SK-N-SH (cell line): ENCODE measurements around the gene RPS19. TPM values are rescaled to one million over a fixed set of nuclear protein-coding genes. Genes with fewer than 3 reads are reported as not detected.

Source experiments
- CTCF ChIA-PET: fragments of 300-600, 350-600 bp; formaldehyde crosslinking; extraction: SDS; loops from one replicate; lab custom pipeline; 2021; lab: Yijun Ruan, JAX
- POLR2A ChIA-PET: fragments of 350-600 bp; sonication (Branson Sonifier 250); formaldehyde crosslinking; extraction: SDS; loops from one replicate; lab custom pipeline; 2020; ENCODE audit warnings: antibody characterized with exemption, inconsistent platforms; lab: Yijun Ruan, JAX
- DNase-seq: peaks from one replicate; pipeline ENCODE4 v3.0.0; 2012
- H2AFZ ChIP-seq: fragments of 200-600 bp; sonication (generic); 2 replicates; pipeline ENCODE4 v1.8.1; 2016; ENCODE audit warnings: antibody characterized with exemption, mild to moderate bottlenecking, low read depth
- H3F3A ChIP-seq: fragments of 200-600 bp; sonication (generic); replicated peaks from 2 replicates; pipeline ENCODE3; 2016; ENCODE audit warnings: antibody characterized with exemption, mild to moderate bottlenecking; ENCODE audit not compliant: insufficient read depth
- H3K27ac ChIP-seq, 2 experiments: fragments of 200-500 bp in 1 of 2; fragments of 200-600 bp in 1 of 2; sonication (Bioruptor generic) in 1 of 2; sonication (generic), shearing (Covaris generic) in 1 of 2; 2 replicates each; pipeline versions ENCODE4 v1.5.1 to v1.6.1; 2014 to 2016; ENCODE audit warnings: low read depth in 2 of 2, inconsistent platforms in 1 of 2, low read length in 1 of 2, mild to moderate bottlenecking in 1 of 2, mixed read lengths in 1 of 2
- H3K27me3 ChIP-seq: fragments of 200-600 bp; sonication (generic), shearing (Covaris generic); 2 replicates; pipeline ENCODE4 v1.6.1; 2016; ENCODE audit warnings: mixed run types; ENCODE audit not compliant: insufficient read depth
- H3K36me3 ChIP-seq, 2 experiments: fragments of 200-500 bp in 1 of 2; fragments of 200-600 bp in 1 of 2; sonication (Bioruptor generic) in 1 of 2; sonication (generic) in 1 of 2; replicated peaks in 1 of 2; 2 replicates each; pipeline versions ENCODE3 to v1.5.1; 2014 to 2016; ENCODE audit warnings: low read length in 1 of 2, mild to moderate bottlenecking in 1 of 2; ENCODE audit not compliant: insufficient read depth in 2 of 2, control insufficient read depth in 1 of 2
- H3K4me1 ChIP-seq, 2 experiments: fragments of 200-500 bp in 1 of 2; fragments of 200-600 bp in 1 of 2; sonication (Bioruptor generic) in 1 of 2; sonication (generic), shearing (Covaris generic) in 1 of 2; 2 replicates each; pipeline versions ENCODE4 v1.5.1 to v1.6.1; 2014 to 2016; ENCODE audit warnings: low read depth in 1 of 2, low read length in 1 of 2, mixed run types in 1 of 2; ENCODE audit not compliant: insufficient read depth in 2 of 2, control insufficient read depth in 1 of 2
- H3K4me2 ChIP-seq: fragments of 200-600 bp; sonication (generic), shearing (Covaris generic); 2 replicates; pipeline ENCODE4 v1.6.1; 2017; ENCODE audit warnings: mixed run types
- H3K4me3 ChIP-seq, 2 experiments: fragments of 200-500 bp in 1 of 2; fragments of 200-600 bp in 1 of 2; sonication (Bioruptor generic) in 1 of 2; sonication (generic), shearing (Covaris generic) in 1 of 2; 2 replicates each; pipeline versions ENCODE4 v1.5.1 to v1.8.1; 2014 to 2016; ENCODE audit warnings: low read depth in 2 of 2, inconsistent platforms in 1 of 2, low read length in 1 of 2, mild to moderate bottlenecking in 1 of 2, mixed read lengths in 1 of 2, moderate library complexity in 1 of 2
- H3K79me2 ChIP-seq: fragments of 200-600 bp; sonication (generic); 2 replicates; pipeline ENCODE4 v1.8.1; 2017; ENCODE audit warnings: mild to moderate bottlenecking; ENCODE audit not compliant: insufficient read depth
- H3K9ac ChIP-seq: fragments of 200-600 bp; sonication (generic); 2 replicates; pipeline ENCODE4 v1.6.1; 2017; ENCODE audit warnings: mixed run types
- H3K9me2 ChIP-seq: fragments of 200-600 bp; sonication (generic); 2 replicates; pipeline ENCODE4 v1.6.1; 2017; ENCODE audit warnings: mixed run types
- H3K9me3 ChIP-seq: fragments of 200-600 bp; sonication (generic); 2 replicates; pipeline ENCODE4 v1.6.1; 2017; ENCODE audit warnings: mixed run types, mild to moderate bottlenecking, moderate library complexity
- H4K20me1 ChIP-seq: fragments of 200-600 bp; sonication (generic); 2 replicates; pipeline ENCODE4 v1.6.1; 2017; ENCODE audit warnings: mild to moderate bottlenecking, mixed run types; ENCODE audit not compliant: insufficient read depth
- CHD2 ChIP-seq: fragments of 150-350 bp; IDR thresholded peaks from 2 replicates; pipeline ENCODE4 v1.6.1; 2018; ENCODE audit warnings: low read length; ENCODE audit not compliant: partially characterized antibody
- ELF1 ChIP-seq: IDR thresholded peaks from 2 replicates; pipeline ENCODE4 v1.4.0; 2012
- EP300 ChIP-seq, 2 experiments: IDR thresholded peaks; 2 replicates each; pipeline versions ENCODE4 v1.4.0 to v1.6.1; 2012; ENCODE audit warnings: borderline replicate concordance in 1 of 2, low read depth in 1 of 2, low read length in 1 of 2
- EZH2phosphoT487 ChIP-seq: fragments of 200-600 bp; sonication (generic); IDR thresholded peaks from 2 replicates; pipeline ENCODE4 v1.6.1; 2017; ENCODE audit warnings: low read depth, mixed run types, mild to moderate bottlenecking, antibody characterized with exemption, moderate library complexity, borderline replicate concordance
- FOSL2 ChIP-seq: IDR thresholded peaks from 2 replicates; pipeline ENCODE4 v1.4.0; 2012; ENCODE audit warnings: low read depth, mild to moderate bottlenecking, moderate library complexity, borderline replicate concordance
- FOXJ3 ChIP-seq: sonication (generic); formaldehyde crosslinking; IDR thresholded peaks from 2 replicates; pipeline ENCODE4 v1.5.1; 2020; ENCODE audit warnings: mild to moderate bottlenecking, missing genetic modification reagents
- FOXM1 ChIP-seq: IDR thresholded peaks from 2 replicates; pipeline ENCODE4 v1.4.0; 2012; ENCODE audit warnings: low read depth, mild to moderate bottlenecking
- GABPA ChIP-seq: IDR thresholded peaks from 2 replicates; pipeline ENCODE4 v1.4.0; 2012; ENCODE audit warnings: low read depth, mild to moderate bottlenecking
- MXI1 ChIP-seq: IDR thresholded peaks from 2 replicates; pipeline ENCODE4 v1.6.1; 2012; ENCODE audit warnings: mild to moderate bottlenecking, low read depth, low read length, improper control_type of control experiment
- RAD21 ChIP-seq: IDR thresholded peaks from 2 replicates; pipeline ENCODE4 v1.6.1; 2012; ENCODE audit warnings: mild to moderate bottlenecking, low read length
- TCF12 ChIP-seq: IDR thresholded peaks from 2 replicates; pipeline ENCODE4 v1.4.0; 2012
- TEAD4 ChIP-seq: IDR thresholded peaks from 2 replicates; pipeline ENCODE4 v1.4.0; 2012; ENCODE audit warnings: mild to moderate bottlenecking, borderline replicate concordance; ENCODE audit not compliant: insufficient read depth
- WGBS: methylation state at CpG from one replicate; pipeline ENCODE4 v1.1.6; 2017; ENCODE audit warnings: low lambda C conversion rate; 5-methylcytosine and 5-hydroxymethylcytosine counted together
- polyA plus RNA-seq, 3 experiments: library from polyadenylated mRNA; depleted of rRNA; stranded (reverse); fragments of >200 nt; gene quantifications; 2 replicates each; pipeline ENCODE4 v1.2.3, GENCODE V29; 2012
- TF ChIP-seq, protein P1 (sequence below): IDR thresholded peaks from 2 replicates; pipeline ENCODE4; 2012
- TF ChIP-seq, protein P2 (sequence below): fragments of 150-350 bp; IDR thresholded peaks from 2 replicates; pipeline ENCODE4 v1.6.1; 2016; ENCODE audit warnings: mild to moderate bottlenecking, low read depth, low read length
- TF ChIP-seq, protein P3 (sequence below): fragments of 150-350 bp; IDR thresholded peaks from 2 replicates; pipeline ENCODE4 v1.6.1; 2017; ENCODE audit warnings: antibody characterized with exemption, low read length, low read depth, borderline replicate concordance

The RPS19 gene
- polyA plus RNA-seq, 1 of the 3 experiments (the other 2 are of a cell fraction), result 2,819 TPM

DNA sequence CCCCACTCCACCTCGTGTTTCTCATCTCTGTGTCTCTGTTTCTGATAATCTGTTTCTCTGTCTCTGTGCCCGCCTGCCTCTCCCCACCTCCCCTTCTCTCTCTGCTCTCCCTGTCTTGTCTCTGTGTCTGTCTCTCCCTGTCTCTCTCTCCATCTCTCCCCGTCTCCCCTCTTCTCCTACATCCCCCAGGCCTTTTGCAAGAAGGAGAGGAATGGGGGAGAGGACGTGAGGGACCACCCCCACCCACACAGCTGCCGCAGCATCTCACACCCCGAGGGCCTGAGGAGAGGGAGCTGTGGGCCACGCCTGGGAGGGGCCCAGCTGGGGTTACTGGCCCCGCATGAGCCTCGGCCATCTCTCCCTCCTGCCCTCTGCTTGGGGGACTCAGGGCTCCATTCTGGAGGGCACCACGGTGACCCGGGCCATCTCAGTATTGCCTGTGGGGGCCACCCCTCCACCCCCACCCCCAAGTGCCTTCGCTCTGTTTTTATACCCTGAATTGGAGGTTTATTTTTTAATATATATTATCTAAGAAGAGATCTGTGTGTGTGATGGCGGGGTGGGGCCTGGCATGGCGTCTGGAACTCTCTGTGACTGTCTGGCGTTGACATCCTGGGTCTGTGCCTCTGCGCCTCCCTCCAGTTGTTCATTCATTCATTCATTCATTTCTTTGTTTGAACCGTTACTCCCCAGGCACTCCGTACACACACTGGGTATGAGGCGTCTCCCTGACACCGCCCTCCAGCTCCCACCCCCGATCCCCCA is 47.0 kb downstream of the RPS19 start:
- CTCF ChIA-PET, result interaction anchor here (0.8 to 2.0 kb wide), 3 partner anchors 27 to 45 kb away, joined by 3 to 10 read pairs (median 3); no protein-coding TSS in a partner anchor
- Histone ChIP-seq H3K27me3 (peaks cover 4% of the 10 kb centered on the region; the same call in 1 of the 2 replicates), H3K36me3 (peaks cover 6 to 43% of the 10 kb centered on the region in 2 experiments), H3K9ac (no peak overlapping the region), H3K27ac (no peak overlapping the region)
- WGBS, result 78% methylated on average over 21 of the region's 21 CpGs
- TF ChIP-seq TEAD4, result no peak
- TF ChIP-seq, protein P1, sequence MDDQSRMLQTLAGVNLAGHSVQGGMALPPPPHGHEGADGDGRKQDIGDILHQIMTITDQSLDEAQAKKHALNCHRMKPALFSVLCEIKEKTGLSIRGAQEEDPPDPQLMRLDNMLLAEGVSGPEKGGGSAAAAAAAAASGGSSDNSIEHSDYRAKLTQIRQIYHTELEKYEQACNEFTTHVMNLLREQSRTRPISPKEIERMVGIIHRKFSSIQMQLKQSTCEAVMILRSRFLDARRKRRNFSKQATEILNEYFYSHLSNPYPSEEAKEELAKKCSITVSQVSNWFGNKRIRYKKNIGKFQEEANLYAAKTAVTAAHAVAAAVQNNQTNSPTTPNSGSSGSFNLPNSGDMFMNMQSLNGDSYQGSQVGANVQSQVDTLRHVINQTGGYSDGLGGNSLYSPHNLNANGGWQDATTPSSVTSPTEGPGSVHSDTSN, result no peak
- TF ChIP-seq EP300 (IDR thresholded peaks at IDR 0.05; ENCODE audit: borderline replicate concordance in 1 of 2, low read depth in 1 of 2, low read length in 1 of 2), result no peak
- TF ChIP-seq ELF1, result no peak
- TF ChIP-seq, protein P2, sequence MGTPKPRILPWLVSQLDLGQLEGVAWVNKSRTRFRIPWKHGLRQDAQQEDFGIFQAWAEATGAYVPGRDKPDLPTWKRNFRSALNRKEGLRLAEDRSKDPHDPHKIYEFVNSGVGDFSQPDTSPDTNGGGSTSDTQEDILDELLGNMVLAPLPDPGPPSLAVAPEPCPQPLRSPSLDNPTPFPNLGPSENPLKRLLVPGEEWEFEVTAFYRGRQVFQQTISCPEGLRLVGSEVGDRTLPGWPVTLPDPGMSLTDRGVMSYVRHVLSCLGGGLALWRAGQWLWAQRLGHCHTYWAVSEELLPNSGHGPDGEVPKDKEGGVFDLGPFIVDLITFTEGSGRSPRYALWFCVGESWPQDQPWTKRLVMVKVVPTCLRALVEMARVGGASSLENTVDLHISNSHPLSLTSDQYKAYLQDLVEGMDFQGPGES, result no peak
- TF ChIP-seq MXI1, result no peak
- TF ChIP-seq CHD2, result no peak
- TF ChIP-seq RAD21, result no peak
- TF ChIP-seq FOXM1, result no peak
- no peak for TF ChIP-seq EZH2phosphoT487
- no peak for TF ChIP-seq FOXJ3 (CRISPR knock-in tag)
- TF ChIP-seq, protein P3, sequence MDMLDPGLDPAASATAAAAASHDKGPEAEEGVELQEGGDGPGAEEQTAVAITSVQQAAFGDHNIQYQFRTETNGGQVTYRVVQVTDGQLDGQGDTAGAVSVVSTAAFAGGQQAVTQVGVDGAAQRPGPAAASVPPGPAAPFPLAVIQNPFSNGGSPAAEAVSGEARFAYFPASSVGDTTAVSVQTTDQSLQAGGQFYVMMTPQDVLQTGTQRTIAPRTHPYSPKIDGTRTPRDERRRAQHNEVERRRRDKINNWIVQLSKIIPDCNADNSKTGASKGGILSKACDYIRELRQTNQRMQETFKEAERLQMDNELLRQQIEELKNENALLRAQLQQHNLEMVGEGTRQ, result no peak
- TF ChIP-seq FOSL2, result no peak
- TF ChIP-seq TCF12, result no peak
- no peak for TF ChIP-seq GABPA
- TF ChIP-seq, all 33 proteins: peak for 0
- 0 out of 2 replicates have a peak, but pooled peaks cover 5% of the 10 kb centered on the region for H4K20me1 ChIP-seq
- peaks cover 3% of the 10 kb centered on the region for H3F3A ChIP-seq
- H3K4me3 ChIP-seq, result no peak overlapping the region
- no peaks in the 10 kb centered on the region for H3K9me2 ChIP-seq
- no peaks in the 10 kb centered on the region for H3K9me3 ChIP-seq
- no peak overlapping the region for H2AFZ ChIP-seq
- H3K4me1 ChIP-seq, result peaks cover 0 to 13% of the 10 kb centered on the region in 2 experiments; a peak in 1 of 4 replicates
- H3K79me2 ChIP-seq, result no peaks in the 10 kb centered on the region
- H3K4me2 ChIP-seq, result no peak overlapping the region
- POLR2A ChIA-PET, result no interaction called here
- peak; percentile 75 for DNase-seq
